T follicular helper cell (primary cell): ENCODE data around the gene CYSRT1.
A peak's percentile ranks its signal among the peaks of the same experiment; 100 is the strongest.

Experiments used
- DNase-seq: peaks from one replicate; pipeline ENCODE4 v3.0.0-alpha.2; 2020; ENCODE audit warnings: low read depth

The CYSRT1 gene

GRCh38 chr9:137190315-137190856 lies 34.6 kb upstream of the CYSRT1 start:
- DNase-seq, result no peak

GRCh38 chr9:137191245-137191644 lies 33.7 kb upstream of the CYSRT1 start:
- DNase-seq, result no peak

GRCh38 chr9:137191691-137192447 lies 33.1 kb upstream of the CYSRT1 start:
- DNase-seq, result no peak

GRCh38 chr9:137192448-137192780 lies 32.6 kb upstream of the CYSRT1 start:
- DNase-seq, result no peak

GRCh38 chr9:137192859-137193258 lies 32.1 kb upstream of the CYSRT1 start:
- DNase-seq, result no peak

- no peak for DNase-seq
These were observed 31.2 kb upstream of the CYSRT1 start for GRCh38 chr9:137193771-137194170.

GRCh38 chr9:137194388-137194787 lies 30.6 kb upstream of the CYSRT1 start:
- DNase-seq, result no peak

GRCh38 chr9:137194909-137195308 lies 30.1 kb upstream of the CYSRT1 start:
- no peak for DNase-seq

- DNase-seq, result no peak
These were observed 29.3 kb upstream of the CYSRT1 start for GRCh38 chr9:137195525-137196220.

GRCh38 chr9:137198051-137198901 lies 26.7 kb upstream of the CYSRT1 start:
- DNase-seq, result no peak

- DNase-seq, result no peak
These were observed 26.1 kb upstream of the CYSRT1 start for GRCh38 chr9:137198902-137199283.

GRCh38 chr9:137199411-137200121 lies 25.4 kb upstream of the CYSRT1 start:
- no peak for DNase-seq

- DNase-seq, result peak; percentile 96
These were observed 24.4 kb upstream of the CYSRT1 start, which contains the start of gene TPRN for GRCh38 chr9:137200311-137201204. TSS of gene TPRN (minus strand) at chr9:137200741. CDS start at chr9:137200711, 30 bp downstream.

GRCh38 chr9:137201205-137201868 lies 23.6 kb upstream of the CYSRT1 start:
- no peak for DNase-seq

- DNase-seq, result no peak
These were observed 22.0 kb upstream of the CYSRT1 start for GRCh38 chr9:137202966-137203365.

GRCh38 chr9:137204731-137205125 lies 20.2 kb upstream of the CYSRT1 start:
- DNase-seq, result no peak

- peak; percentile 91 for DNase-seq
These were observed 19.6 kb upstream of the CYSRT1 start, which contains the start of the genes NDOR1 and TMEM203 for GRCh38 chr9:137205126-137206069. TSS of gene NDOR1 (plus strand) at chr9:137205700. CDS start at chr9:137205778, 78 bp downstream. TSS of gene TMEM203 (minus strand) at chr9:137205648. CDS start at chr9:137205414, 234 bp downstream.

- no peak for DNase-seq
These were observed 18.4 kb upstream of the CYSRT1 start for GRCh38 chr9:137206602-137207001.

- DNase-seq, result no peak
These were observed 13.4 kb upstream of the CYSRT1 start for GRCh38 chr9:137211532-137211931.
